Calu3 (cell line): ENCODE measurements around the gene MIGA2. TPM values are rescaled to one million over a fixed set of nuclear protein-coding genes. Genes with fewer than 3 reads are reported as not detected.

Experiments used
- BruUV-seq: library from RNA; stranded (reverse); fragments of 400-500 nt; replicated peaks from 2 replicates; lab custom pipeline; 2021; lab: Mats Ljungman, UMichigan
- CTCF ChIA-PET: fragments of 300-600 bp; sonication (Branson Sonifier 250); formaldehyde crosslinking; loops from one replicate; lab custom pipeline; 2022; ENCODE audit warnings: antibody characterized with exemption; lab: Charles Lee
- DNase-seq: peaks from one replicate; pipeline ENCODE4 v3.0.0; 2022
- H3K27ac Mint-ChIP-seq: one replicate; pipeline ENCODE4 v1.8.0; 2022; ENCODE audit warnings: mixed read lengths; ENCODE audit not compliant: unreplicated experiment
- H3K27me3 Mint-ChIP-seq: one replicate; pipeline ENCODE4 v1.8.0; 2022; ENCODE audit warnings: mixed read lengths; ENCODE audit not compliant: unreplicated experiment
- H3K36me3 Mint-ChIP-seq: one replicate; pipeline ENCODE4 v1.8.0; 2022; ENCODE audit warnings: mild to moderate bottlenecking, moderate library complexity, mixed read lengths; ENCODE audit not compliant: insufficient read depth, unreplicated experiment
- H3K4me1 Mint-ChIP-seq: one replicate; pipeline ENCODE4 v1.8.0; 2022; ENCODE audit warnings: mild to moderate bottlenecking, low read depth, mixed read lengths; ENCODE audit not compliant: unreplicated experiment
- H3K4me3 Mint-ChIP-seq: one replicate; pipeline ENCODE4 v1.8.0; 2022; ENCODE audit warnings: mild to moderate bottlenecking, low read depth, moderate library complexity, mixed read lengths; ENCODE audit not compliant: unreplicated experiment
- H3K9me3 Mint-ChIP-seq: one replicate; pipeline ENCODE4 v1.8.0; 2022; ENCODE audit warnings: low read depth, mixed read lengths; ENCODE audit not compliant: unreplicated experiment
- CTCF ChIP-seq: fragments of 200-600 bp; IDR thresholded peaks from one replicate; pipeline ENCODE4 v1.8.0; 2022; ENCODE audit warnings: antibody characterized with exemption; ENCODE audit not compliant: unreplicated experiment
- intact Hi-C: fragments of 100-400 bp; cut with micrococcal nuclease; formaldehyde crosslinking; loops from one replicate; pipeline ENCODE4 v1.10.0; 2022; ENCODE audit not compliant: unreplicated experiment
- total RNA-seq: library from RNA; stranded (reverse); gene quantifications from 2 replicates; pipeline ENCODE4 v1.2.3, GENCODE V29; 2022

Gene MIGA2
- total RNA-seq, 1 experiment from 2014 or later, result 17.8 TPM

- peaks cover 25% of the 10 kb centered on the region for H3K36me3 Mint-ChIP-seq
- no peaks in the 10 kb centered on the region for H3K9me3 Mint-ChIP-seq
- H3K27me3 Mint-ChIP-seq, result no peaks in the 10 kb centered on the region
- intact Hi-C loops, result no loop called here
- no peak for DNase-seq
- CTCF ChIA-PET, result interaction anchor here (0.6 to 0.7 kb wide), 2 partner anchors 31 to 149 kb away, joined by 3 to 8 read pairs; no protein-coding TSS in a partner anchor
- no peak overlapping the region for H3K27ac Mint-ChIP-seq
- BruUV-seq, result no TSS peak
- H3K4me3 Mint-ChIP-seq, result no peak overlapping the region
- TF ChIP-seq CTCF, result no peak
- peaks cover 14% of the 10 kb centered on the region for H3K4me1 Mint-ChIP-seq
Observed at GRCh38 chr9:129023908-129024233, 12.6 kb upstream of the MIGA2 start.

GRCh38 chr9:129026442-129027223 lies 9.8 kb upstream of the MIGA2 start:
- no TSS peak for BruUV-seq
- DNase-seq, result peak; percentile 66
- H3K4me3 Mint-ChIP-seq, result peak overlapping the region; percentile 83
- peaks cover 16% of the 10 kb centered on the region for H3K36me3 Mint-ChIP-seq
- CTCF ChIA-PET, result interaction anchor here (0.7 kb wide), 2 partner anchors 21 to 55 kb away, joined by 3 to 4 read pairs; partner anchors contain the start of gene DOLPP1
- intact Hi-C loops, result no loop called here
- no peaks in the 10 kb centered on the region for H3K9me3 Mint-ChIP-seq
- no peak for TF ChIP-seq CTCF
- H3K4me1 Mint-ChIP-seq, result peaks cover 14% of the 10 kb centered on the region
- no peaks in the 10 kb centered on the region for H3K27me3 Mint-ChIP-seq
- peak overlapping the region; percentile 58 for H3K27ac Mint-ChIP-seq

- no peak for DNase-seq
- BruUV-seq, result TSS peak; percentile 28
- Mint-ChIP-seq H3K27ac (peak overlapping the region; percentile 58), H3K4me3 (peak overlapping the region; percentile 83), H3K9me3 (no peaks in the 10 kb centered on the region), H3K4me1 (peaks cover 10% of the 10 kb centered on the region), H3K36me3 (peaks cover 11% of the 10 kb centered on the region), H3K27me3 (no peaks in the 10 kb centered on the region)
- TF ChIP-seq CTCF, result no peak
- CTCF ChIA-PET, result interaction anchor here (0.7 kb wide), 1 partner anchor 54 kb away, joined by 3 read pairs; the partner anchor contains the start of gene DOLPP1
- intact Hi-C loops, result no loop called here
Observed at GRCh38 chr9:129027224-129027684, 9.2 kb upstream of the MIGA2 start.

- BruUV-seq, result no TSS peak
- H3K36me3 Mint-ChIP-seq, result peaks cover 10% of the 10 kb centered on the region
- CTCF ChIA-PET, result interaction anchor here (0.6 to 1.0 kb wide), 12 partner anchors 9 to 770 kb away, joined by 3 to 7 read pairs (median 4); partner anchors contain the start of genes DOLPP1 and MIGA2
- TF ChIP-seq CTCF, result no peak
- H3K27me3 Mint-ChIP-seq, result no peaks in the 10 kb centered on the region
- peaks cover 5% of the 10 kb centered on the region for H3K4me1 Mint-ChIP-seq
- H3K4me3 Mint-ChIP-seq, result peak overlapping the region; percentile 83
- H3K27ac Mint-ChIP-seq, result peak overlapping the region; percentile 58
- DNase-seq, result peak; percentile 49
- intact Hi-C loops, result no loop called here
- no peaks in the 10 kb centered on the region for H3K9me3 Mint-ChIP-seq
Observed at GRCh38 chr9:129027685-129028191, 8.7 kb upstream of the MIGA2 start.
